Measurements from ENCODE around the gene UTP3. TPM values are rescaled to one million over a fixed set of nuclear protein-coding genes. Genes with fewer than 3 reads are reported as not detected.
"Not testable (repeated sequence)": the region's sequence is repeated elsewhere in the genome, so short reads cannot be mapped to it uniquely, and the experiment has no call there.

Gene UTP3
- total RNA-seq, 4 donors from 2014 or later, result 3.7 to 23.1 (median 19.4) TPM

GRCh38 chr4:70702592-70702991 is 14.3 kb downstream of the UTP3 start:
- Histone ChIP-seq H3K4me1 (peaks cover 21 to 27% (median 25%) of the 10 kb centered on the region in 4 donors), H3K27ac (peak overlapping the region in 1 of 4 donors; percentile 96)
- WGBS, 2 donors (ENCODE audit: low coverage in 1 of 2), result 20 to 44% methylated on average over 1 to 2 of the region's 2 CpGs
- H3K27me3 ChIP-seq; intact Hi-C loops (cut with DNase I; ENCODE audit: low total_unique reads); DNase-seq; H3K9me3 ChIP-seq; in situ Hi-C loops (cut with MboI; ENCODE audit: low pct_ligation_motif_present in 1 of 4, low pct_unique_long_range_greater_than_20kb in 1 of 4, low sequenced_read_pairs in 3 of 4); H3K4me3 ChIP-seq; H3K36me3 ChIP-seq: not testable (repeated sequence)
- TF ChIP-seq POLR2AphosphoS5 (IDR thresholded peaks at IDR 0.05), result peak in 1 of 3 donors; percentile 14

- Histone ChIP-seq H3K4me1 (peaks cover 21 to 27% (median 25%) of the 10 kb centered on the region in 4 donors), H3K27me3 (no peaks in the 10 kb centered on the region), H3K9me3 (no peaks in the 10 kb centered on the region), H3K36me3 (no peaks in the 10 kb centered on the region), H3K4me3 (peak overlapping the region; percentile 82 to 99 (median 91)), H3K27ac (peak overlapping the region; percentile 93 to 99 (median 98))
- intact Hi-C loops (cut with DNase I; ENCODE audit: low total_unique reads) (loop anchor here (2.0 kb wide), 1 partner anchor 15 kb away; the partner anchor contains the start of gene UTP3), in situ Hi-C loops (cut with MboI; ENCODE audit: low pct_ligation_motif_present in 1 of 4, low pct_unique_long_range_greater_than_20kb in 1 of 4, low sequenced_read_pairs in 3 of 4) (no loop called here)
- DNase-seq, result peak; percentile 18
- WGBS, 2 donors (ENCODE audit: low coverage in 1 of 2), result 2 to 5% methylated on average over 11 of the region's 11 CpGs
- peak in 1 of 3 donors; percentile 35 for TF ChIP-seq POLR2AphosphoS5 (IDR thresholded peaks at IDR 0.05)
- TF ChIP-seq, protein P1, sequence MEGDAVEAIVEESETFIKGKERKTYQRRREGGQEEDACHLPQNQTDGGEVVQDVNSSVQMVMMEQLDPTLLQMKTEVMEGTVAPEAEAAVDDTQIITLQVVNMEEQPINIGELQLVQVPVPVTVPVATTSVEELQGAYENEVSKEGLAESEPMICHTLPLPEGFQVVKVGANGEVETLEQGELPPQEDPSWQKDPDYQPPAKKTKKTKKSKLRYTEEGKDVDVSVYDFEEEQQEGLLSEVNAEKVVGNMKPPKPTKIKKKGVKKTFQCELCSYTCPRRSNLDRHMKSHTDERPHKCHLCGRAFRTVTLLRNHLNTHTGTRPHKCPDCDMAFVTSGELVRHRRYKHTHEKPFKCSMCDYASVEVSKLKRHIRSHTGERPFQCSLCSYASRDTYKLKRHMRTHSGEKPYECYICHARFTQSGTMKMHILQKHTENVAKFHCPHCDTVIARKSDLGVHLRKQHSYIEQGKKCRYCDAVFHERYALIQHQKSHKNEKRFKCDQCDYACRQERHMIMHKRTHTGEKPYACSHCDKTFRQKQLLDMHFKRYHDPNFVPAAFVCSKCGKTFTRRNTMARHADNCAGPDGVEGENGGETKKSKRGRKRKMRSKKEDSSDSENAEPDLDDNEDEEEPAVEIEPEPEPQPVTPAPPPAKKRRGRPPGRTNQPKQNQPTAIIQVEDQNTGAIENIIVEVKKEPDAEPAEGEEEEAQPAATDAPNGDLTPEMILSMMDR (IDR thresholded peaks at IDR 0.05), result no peak
Observed at GRCh38 chr4:70703619-70704214, 15.4 kb downstream of the UTP3 start.

- H3K4me3 ChIP-seq, result peak overlapping the region; percentile 82 to 99 (median 91)
- H3K4me1 ChIP-seq, result peaks cover 21 to 29% (median 25%) of the 10 kb centered on the region in 4 donors
- no peaks in the 10 kb centered on the region for H3K27me3 ChIP-seq
- in situ Hi-C loops (cut with MboI; ENCODE audit: low pct_ligation_motif_present in 1 of 4, low pct_unique_long_range_greater_than_20kb in 1 of 4, low sequenced_read_pairs in 3 of 4) (no loop called here), intact Hi-C loops (cut with DNase I; ENCODE audit: low total_unique reads) (loop anchor here (2.0 kb wide), 1 partner anchor 16 kb away; the partner anchor contains the start of gene UTP3)
- H3K36me3 ChIP-seq, result no peaks in the 10 kb centered on the region
- DNase-seq, result peak; percentile 88
- no peaks in the 10 kb centered on the region for H3K9me3 ChIP-seq
- TF ChIP-seq POLR2A (IDR thresholded peaks at IDR 0.05) (peak; percentile 13), POLR2AphosphoS5 (IDR thresholded peaks at IDR 0.05) (peak in 1 of 3 donors; percentile 43), EP300 (IDR thresholded peaks at IDR 0.05; ENCODE audit: low read depth) (no peak)
- TF ChIP-seq, protein P1 (IDR thresholded peaks at IDR 0.05), result peak; percentile 13 to 43 (median 29)
- 1 to 4% methylated on average over 5 to 47 of the region's 58 CpGs for WGBS, 2 donors (ENCODE audit: low coverage in 1 of 2)
- H3K27ac ChIP-seq, result peak overlapping the region; percentile 93 to 99 (median 98)
Observed at GRCh38 chr4:70704215-70704930, 16.0 kb downstream of the UTP3 start.

GRCh38 chr4:70704931-70705182 is 16.5 kb downstream of the UTP3 start:
- no peaks in the 10 kb centered on the region for H3K9me3 ChIP-seq
- TF ChIP-seq POLR2AphosphoS5 (IDR thresholded peaks at IDR 0.05) (no peak), POLR2A (IDR thresholded peaks at IDR 0.05) (no peak), EP300 (IDR thresholded peaks at IDR 0.05; ENCODE audit: low read depth) (no peak)
- TF ChIP-seq, protein P1 (IDR thresholded peaks at IDR 0.05), result no peak
- no peaks in the 10 kb centered on the region for H3K27me3 ChIP-seq
- peak overlapping the region; percentile 82 to 99 (median 91) for H3K4me3 ChIP-seq
- H3K4me1 ChIP-seq, result peaks cover 21 to 33% (median 25%) of the 10 kb centered on the region in 4 donors
- in situ Hi-C loops (cut with MboI; ENCODE audit: low pct_ligation_motif_present in 1 of 4, low pct_unique_long_range_greater_than_20kb in 1 of 4, low sequenced_read_pairs in 3 of 4), result no loop called here
- intact Hi-C loops (cut with DNase I; ENCODE audit: low total_unique reads), result loop anchor here (2.0 kb wide), 1 partner anchor 16 kb away; the partner anchor contains the start of gene UTP3
- H3K27ac ChIP-seq, result peak overlapping the region; percentile 93 to 99 (median 98)
- 2% methylated on average over 39 of the region's 39 CpGs; no CpG with 5 or more reads in 1 of the 2 donors for WGBS, 2 donors (ENCODE audit: low coverage in 1 of 2)
- H3K36me3 ChIP-seq, result no peaks in the 10 kb centered on the region
- no peak for DNase-seq

Data from transverse colon (tissue), 4 donors.